GM18519 (cell line): ENCODE results near the gene ABCC8.
"Not testable (repeated sequence)": the region's sequence is repeated elsewhere in the genome, so short reads cannot be mapped to it uniquely, and the experiment has no call there.

Source experiments
- ATAC-seq: cut with Tn5 transposase; IDR thresholded peaks from one replicate; pipeline ENCODE4 v1.9.1; 2021; ENCODE audit warnings: mild to moderate bottlenecking, moderate library complexity; ENCODE audit not compliant: unreplicated experiment, low FRiP score

ABCC8 gene

DNA sequence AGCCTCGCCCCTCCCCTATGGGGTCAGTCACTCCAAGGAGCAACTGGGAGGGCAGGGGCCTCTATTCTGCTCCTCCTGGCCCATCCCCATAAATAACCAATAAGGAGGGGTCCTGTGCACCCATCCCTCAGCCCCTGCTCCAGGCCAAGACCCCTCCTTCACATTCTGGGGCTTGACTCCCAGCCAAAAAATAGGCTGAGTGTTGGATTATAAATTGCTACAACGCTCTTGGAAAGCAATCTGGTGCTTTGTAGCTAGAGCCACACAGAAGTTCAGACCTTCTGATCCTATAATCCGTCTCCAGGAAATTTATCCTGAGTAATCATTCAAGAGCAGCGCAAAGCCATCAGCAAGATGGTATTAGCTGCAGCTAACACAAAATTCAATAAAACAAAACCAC, 42.5 kb downstream of the ABCC8 start:
- ATAC-seq, result no peak

DNA sequence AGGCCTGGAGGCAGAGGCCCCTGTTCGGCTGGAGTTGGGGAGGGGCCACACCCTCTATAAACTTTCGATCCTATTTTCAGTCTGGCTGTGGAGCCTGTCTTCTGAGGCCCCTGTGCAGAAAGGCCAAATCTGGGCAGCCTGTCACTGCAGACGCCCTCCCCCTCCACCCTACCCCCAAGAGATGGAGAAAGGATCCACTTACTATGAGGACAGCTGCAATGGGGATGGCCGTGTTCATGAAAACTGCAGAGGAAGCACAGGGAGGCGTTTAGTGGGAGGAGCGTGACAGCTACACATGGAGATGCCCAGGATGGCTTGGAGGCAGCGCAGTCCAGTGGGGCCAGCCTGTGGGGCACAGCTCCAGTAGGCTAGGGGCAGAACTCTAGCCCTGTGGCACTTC, 44.6 kb downstream of the ABCC8 start:
- no peak for ATAC-seq

DNA sequence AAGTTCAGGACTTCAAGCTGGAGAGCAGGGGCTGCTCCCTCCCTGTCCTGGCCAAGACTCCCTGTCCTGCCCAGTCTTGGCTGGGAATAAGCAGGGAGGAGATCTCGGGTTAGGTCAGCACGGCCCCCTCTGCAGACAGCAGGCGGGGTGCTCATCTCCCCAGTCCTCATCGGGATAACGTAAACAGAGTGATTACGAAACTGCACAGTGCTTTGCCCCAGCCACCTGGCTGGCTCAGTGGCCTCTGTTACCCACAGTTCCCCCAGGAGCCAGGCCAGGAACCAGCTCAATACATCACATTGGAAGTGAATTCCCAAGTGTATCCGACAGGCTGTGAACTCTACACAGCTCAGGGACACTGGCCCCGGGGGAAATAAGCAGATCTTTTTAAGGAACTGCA, 45.5 kb downstream of the ABCC8 start:
- no peak for ATAC-seq

DNA sequence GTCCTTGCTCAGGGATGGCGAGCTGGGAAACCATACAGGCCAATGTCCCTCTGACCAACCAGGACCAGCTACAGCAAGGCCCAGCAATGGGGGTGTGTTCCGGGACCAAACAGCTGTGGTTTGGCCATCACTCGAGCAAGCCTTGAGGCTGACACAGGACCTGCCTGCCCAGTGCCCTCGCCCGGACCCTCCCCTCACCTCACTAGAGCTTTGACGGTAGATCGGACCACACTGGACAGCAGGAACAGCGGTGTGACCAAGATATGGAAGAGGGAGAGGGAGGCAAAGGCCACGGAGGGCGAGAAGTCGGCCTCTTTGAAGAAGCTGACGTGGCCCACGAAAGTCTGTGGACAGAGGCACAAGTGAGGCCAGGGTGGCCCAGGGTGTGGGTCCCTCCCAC, 46.0 kb downstream of the ABCC8 start:
- no peak for ATAC-seq

DNA sequence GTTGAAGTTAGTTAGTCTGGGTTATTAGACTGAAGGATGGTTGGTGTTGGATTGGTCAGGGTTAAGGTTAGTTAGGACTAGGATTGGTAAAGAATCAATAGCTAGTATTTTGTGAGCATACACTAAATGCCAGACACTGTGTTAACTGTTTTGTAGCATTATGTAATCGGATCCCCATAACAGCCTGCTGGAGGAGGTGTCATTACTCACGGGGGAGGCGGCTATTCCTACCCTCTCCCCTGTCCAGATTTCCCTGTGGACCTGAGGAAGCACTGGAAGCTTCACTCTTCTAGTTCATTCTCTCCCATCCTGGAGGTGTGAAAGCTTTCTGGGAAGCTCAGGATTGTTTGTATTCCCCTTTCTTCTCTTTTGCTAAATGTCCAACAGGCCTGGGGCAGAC, 47.7 kb downstream of the ABCC8 start:
- no peak for ATAC-seq

DNA sequence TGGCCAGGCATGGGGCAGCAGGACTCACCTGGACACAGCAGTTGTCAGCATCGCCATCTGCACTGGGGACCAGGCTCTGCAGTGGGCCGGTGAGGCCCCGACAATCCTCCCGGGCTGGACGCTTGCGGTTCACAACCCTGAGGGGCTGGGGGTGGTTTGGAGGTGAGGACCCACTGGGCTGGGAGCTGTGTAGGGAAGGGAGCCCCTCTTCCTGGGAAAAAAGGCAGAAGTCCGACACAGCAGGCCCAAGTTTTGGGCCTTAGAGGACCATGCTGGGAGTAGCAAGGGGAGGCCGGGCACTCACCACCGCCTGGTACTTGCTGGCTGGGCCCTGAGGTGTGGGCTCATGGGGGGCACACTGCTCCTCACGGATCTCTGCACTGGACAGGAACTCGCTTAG, 48.4 kb downstream of the ABCC8 start:
- no peak for ATAC-seq

DNA sequence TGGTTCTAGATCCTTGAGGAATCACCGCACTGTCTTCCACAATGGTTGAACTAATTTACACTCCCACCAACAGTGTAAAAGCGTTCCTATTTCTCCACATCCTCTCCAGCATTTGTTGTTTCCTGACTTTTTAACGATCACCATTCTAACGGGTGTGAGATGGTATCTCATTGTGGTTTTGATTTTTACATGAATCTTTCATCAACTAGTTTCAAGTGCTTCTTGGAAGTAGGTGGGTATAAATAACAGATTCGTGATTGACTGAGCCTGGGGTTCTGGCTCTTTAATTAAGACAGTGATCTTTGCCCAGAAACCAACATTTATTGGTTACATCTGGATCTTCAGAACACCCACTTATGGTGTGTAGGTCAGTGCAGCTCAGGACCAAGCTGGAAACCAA, 50.4 kb downstream of the ABCC8 start:
- not testable (repeated sequence) for ATAC-seq

DNA sequence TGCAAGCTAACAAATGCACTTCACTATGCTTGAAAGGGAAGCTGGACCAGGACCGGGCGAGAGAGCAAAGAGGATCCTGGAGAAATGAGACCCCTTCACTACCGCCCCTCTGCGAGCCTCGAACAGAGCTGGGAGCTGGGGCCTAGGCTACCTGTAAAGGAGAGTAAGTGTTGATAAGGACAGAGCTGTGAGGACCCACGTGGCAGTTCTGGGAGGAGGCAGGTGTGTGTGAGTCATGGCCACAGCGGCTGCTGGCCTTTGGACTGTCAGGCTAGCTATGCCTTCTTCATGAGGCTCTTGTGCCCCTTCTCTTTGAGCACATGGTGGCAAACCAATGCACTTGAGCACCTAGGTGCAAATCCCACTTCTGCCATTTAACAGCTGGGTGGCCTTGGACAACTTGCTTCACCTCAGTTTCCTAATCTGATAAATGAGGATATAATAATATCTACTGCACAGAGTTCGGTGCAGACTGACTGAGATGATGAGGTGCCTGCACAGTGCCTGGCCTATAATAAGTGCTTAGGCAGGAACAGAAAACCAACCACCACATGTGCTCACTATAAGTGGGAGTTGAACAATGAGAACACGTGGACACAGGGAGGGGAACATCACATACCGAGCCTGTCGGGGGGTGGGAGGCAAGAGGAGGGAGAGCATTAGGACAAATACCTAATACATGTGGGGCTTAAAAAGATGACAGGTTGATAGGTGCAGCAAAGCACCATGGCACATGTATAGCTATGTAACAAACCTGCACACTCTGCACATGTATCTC, 52.9 kb downstream of the ABCC8 start:
- ATAC-seq, result no peak

DNA sequence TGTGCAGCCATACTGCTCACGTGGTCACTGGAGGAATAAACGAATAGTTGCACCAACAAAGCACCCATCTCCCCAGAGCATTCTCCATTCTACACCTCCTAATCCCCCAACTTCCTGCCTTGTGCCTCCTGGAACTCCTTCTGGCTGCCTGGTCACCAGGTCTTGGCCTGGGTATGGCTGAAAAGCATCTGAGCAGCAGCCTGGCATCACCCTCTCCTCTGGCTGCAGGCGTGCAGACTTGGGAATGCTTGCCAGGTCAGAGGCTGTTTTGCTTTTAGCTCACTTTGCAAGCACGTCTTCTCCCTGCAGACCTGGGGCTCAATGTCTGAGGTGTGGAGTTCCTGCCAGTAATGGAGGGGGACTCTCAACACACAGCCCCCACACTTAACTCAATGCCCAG, 54.9 kb downstream of the ABCC8 start:
- no peak for ATAC-seq

DNA sequence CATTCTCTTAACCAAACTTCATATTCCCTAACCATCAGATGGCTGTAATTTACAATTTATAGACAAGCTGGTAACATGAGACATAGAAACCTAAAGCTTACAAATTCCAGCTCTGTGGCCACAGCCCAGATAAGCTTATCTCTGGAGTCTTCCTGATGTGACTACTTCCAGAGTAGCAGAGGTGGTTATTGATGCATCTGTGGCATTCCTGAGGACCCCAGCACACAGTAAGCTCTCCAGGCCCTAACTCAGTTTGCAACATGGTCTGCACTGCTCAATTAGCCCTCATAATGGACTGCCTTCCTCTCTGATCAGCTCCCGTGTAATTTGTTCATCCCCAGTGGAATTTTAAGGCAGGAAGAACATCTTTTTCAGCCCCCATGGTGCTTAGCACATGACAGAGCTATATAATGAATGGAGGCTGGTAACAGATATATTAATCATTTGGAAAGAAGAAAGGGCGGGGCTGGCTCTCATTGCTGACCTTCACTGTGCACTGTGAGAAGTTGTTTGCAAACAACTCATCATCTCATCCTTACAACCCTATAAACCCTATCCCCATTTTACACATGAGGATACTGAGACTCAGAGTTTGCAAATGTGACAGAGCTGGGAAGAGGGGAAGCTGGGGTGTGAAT, 58.1 kb downstream of the ABCC8 start:
- no peak for ATAC-seq

DNA sequence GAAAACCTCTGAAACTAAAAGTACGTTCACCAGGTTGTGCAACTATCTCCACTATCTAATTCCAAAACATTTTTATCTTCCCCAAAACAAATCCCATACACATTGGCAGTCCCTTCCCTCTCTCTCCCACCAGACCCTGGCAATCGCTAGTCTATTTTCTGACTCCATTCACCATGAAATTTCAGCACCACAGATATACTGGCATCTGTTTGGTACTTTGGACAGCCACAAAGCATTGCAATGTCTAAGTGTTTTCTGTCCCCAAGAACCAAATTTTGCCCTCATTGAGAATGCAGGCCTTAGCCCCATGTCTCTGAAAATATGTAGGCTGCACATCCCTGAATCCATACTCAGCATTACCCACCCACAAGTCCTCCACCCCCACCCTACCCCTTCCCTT, 60.2 kb downstream of the ABCC8 start:
- ATAC-seq, result no peak

DNA sequence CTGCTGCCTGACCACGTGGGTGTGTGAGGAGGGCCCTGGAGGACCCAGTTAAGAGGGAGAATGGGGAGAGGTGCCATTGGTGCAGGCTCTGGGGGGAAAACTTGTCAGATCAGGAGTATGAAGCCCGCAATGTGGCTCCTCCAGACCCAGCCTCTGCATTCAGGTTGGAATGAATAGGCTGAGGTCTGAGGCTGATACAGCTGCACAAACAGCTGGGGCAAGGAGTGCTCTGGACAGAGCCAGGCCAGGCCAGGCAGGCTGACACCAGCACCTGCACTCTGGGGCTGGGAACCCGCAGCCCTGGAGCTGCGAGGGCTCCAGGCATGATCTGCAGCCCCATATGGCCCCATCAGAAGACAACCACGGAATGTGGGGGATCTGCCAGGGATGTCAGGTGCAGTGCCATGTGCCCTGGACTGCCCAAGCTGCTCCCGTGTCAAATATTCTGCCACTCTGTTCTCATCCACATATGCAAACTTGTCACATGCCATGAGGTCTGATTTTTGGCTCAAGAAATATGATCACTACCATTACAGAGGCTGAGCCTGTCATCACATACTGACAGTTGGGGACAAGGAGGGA, 61.0 kb downstream of the ABCC8 start:
- ATAC-seq, result no peak

DNA sequence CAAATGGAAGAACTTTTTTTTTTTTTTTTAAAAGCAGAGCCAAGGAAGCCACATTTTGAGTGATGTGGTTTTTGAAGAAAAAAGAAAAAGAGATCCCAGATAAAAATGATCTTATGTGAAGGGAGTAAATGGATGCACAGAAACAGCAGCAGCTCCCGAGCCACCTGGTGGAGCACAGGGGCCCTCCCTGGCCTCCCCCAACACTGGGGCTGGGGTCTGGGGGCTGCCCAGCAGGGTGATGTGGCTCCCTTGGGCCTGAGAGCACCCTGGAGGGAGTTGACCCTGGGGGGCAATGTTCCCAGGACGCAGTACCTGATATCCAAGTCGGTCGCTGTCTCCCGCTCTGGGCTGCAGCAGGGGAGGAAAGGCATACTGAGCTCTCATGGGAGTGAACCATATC, 61.7 kb downstream of the ABCC8 start:
- ATAC-seq, result no peak

DNA sequence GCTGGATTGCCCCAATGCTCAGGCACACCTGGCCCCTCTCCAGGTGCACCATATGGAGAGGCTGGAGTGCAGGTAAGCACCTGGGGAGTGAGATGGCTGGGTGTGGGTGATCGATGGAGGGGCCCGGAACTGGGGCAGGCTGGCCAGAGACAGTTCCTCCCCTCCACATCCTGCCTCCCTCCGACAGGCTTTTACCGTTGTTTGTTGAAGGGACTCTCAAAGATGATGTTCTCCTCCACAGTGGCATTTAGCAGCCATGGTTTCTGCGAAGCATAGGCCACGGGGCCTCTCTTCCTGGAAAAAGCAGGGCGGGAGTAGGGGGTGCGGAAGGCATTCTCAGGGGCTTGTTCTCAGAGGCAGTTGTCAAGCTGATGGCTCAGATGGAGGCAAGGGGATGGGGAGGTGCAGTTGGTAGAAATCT, 62.3 kb downstream of the ABCC8 start:
- ATAC-seq, result no peak

DNA sequence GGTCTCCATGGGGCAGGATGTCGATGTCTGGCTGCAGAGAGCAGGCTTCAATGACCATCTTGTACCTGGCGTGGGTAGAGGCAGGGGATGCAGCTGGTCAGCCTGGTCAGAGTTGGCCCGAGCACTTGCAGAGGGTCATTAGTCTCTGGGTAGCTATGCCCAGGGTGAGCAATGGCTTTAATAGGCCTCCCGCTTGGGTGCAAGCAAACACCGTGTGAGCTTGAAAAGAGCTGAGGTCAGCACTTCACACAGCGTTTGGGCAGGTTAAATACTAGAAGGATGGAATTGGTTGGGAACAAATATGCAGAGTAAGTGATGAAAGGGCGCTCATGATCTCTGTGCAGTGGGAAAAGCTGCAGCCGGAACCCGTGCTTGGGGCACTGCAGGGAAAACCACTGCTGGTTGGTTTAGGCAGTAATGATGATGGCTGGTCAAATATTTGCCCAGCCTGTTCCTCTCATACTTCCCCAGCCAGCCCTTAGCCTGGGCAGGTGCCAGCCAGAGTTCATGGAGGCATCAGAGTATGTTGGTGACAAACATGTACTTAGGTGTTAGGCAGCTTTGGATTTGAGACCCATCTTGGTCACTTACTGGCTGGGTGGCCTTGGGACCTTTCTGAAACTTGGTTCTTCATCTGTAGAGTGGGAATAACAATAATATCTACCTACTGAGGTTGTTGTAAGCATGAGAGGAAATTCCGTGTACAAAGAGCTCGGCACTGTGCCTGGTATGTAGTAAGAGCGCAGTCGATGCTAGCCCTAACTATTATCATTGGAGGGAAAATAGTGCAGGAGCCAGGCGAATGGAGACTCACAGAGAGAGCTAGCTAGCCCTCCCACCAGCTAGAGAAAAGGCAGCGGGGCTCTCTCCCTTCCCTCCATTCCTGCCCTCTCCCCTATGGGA, 63.0 kb downstream of the ABCC8 start:
- no peak for ATAC-seq

DNA sequence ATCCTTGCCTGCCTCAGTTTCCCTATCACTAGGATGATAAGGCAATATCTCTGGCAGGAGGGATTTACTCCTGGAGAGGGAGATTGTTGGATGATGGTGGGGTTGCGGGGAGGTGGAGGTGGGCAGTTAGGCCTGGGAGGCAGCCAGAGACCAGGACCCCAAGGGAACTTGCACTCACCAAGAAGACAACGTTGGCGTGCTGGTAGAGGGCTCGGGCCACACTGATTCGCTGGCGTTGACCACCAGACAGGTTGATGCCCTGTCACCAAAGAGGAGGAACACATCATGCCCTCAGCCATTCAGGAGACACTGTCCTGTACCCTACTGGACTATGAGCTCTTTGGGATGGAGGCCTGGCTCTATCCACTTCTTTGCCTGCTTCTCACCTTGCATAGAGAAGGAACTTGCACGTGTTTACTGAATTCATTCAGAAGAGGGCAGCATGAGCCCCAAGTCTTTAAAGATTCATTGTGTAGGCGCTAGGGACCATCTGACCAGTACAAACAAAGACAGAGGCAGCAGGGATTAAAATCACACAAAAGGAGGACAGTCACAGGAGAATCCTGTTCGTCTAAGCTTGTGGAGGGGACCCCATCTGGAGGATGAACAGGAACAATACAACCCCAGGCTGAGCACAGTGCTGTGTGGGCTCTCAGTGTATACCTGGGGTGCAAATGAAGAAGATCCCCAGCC, 64.0 kb downstream of the ABCC8 start:
- ATAC-seq, result no peak

DNA sequence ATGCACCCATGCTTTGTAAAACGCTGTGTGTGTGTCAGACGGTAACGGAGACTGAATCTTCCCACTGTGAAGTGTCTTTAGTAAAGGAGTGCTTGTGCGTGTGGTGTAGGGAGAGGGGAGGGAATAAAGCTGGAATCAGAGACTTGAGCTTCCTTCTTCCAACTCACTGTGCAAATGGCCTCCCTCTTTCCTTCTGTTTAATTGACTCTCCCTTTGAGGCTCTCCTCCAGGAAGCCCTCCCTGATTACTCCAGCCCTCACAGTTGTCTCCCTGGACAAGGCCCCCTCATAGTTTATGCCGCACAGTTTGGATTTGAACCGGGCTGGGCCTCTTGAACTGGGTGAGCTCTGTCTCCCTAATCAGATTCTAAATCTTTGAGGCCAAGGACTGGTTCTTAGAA, 65.2 kb downstream of the ABCC8 start:
- no peak for ATAC-seq

DNA sequence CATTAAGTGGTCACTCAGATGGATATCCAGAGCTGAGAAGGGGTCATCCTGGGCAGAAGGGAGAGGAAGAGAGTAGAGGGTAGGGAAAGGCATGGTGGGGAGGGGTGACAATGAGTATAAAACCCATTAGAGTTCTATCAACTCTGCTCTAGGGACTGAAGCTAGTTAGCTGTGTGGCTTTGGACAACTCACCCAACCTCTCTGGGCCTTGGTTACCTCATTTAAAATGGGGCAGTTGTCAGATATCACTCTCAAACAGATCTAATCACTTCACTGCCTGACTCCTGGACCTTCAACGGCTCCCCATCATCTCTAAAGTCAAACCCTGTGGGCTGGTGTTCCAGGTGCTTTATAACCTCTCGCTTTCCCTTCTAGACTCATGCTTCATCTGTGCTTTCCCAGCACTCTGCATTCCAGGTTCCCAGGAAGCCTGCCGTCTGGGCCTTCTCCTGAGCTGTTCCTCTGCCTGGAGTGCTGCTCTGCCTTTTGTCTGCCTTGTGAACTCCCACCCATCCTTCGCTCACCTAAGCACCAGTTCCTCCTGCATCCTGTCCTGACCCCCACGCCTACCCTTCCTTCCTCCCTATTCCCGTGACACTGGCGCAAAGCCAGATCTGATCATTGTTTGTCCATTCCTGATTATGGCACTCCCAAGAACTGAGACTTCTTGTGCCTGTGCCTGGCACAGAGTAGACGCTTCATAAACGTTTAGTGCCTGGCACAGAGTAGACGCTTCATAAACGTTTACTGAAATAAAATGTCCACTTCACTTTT, 65.9 kb downstream of the ABCC8 start:
- ATAC-seq, result no peak

DNA sequence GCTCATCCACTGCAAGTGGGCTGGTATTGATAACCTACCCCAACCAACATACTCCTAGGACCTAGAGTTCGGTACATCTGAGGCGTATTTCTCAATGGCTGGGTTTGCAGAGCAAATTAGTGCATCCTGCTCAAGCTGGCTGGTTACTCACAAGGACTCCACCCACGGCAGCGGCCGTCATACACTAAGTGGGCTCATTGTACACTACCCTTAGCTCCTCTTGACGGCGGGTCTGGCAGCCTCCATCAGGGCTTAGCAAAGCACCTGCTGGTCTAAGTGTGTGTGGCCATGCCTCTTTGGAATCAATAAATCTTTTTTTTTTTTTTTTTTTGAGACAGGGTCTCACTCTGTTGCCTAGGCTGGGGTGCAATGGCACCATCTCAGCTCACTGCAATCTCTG, 68.0 kb downstream of the ABCC8 start:
- ATAC-seq, result no peak

DNA sequence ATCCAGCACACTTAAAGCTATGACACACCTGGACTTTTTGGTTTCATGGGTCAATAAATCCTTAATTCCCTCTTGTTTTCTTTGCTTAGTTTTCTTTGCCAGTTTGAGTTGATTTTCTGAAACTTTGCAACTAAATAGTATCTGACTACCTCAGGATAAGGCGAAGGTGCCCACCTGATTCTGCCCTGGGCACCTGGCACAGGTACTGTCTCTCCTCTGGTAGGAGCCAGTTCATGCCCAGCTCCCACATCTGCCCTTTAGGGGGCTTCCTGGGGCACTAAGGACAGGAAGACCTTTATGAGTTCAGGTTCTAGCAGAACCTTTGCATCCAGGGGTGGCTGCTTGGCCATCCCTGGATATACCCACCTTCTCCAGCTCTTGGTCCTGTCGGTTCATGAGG, 68.6 kb downstream of the ABCC8 start:
- no peak for ATAC-seq
